GM19099 (cell line): ENCODE measurements around the gene CCDC152.
A peak's percentile ranks its signal among the peaks of the same experiment; 100 is the strongest.

Experiments used
- POLR2A ChIP-seq: IDR thresholded peaks from 3 replicates; pipeline ENCODE4 v1.6.1; 2011; ENCODE audit warnings: low read depth; ENCODE audit not compliant: insufficient read length; ENCODE audit errors: extremely low read depth

Gene CCDC152

GRCh38 chr5:42756606-42757601 is at the start of gene CCDC152:
TSS of gene CCDC152 (plus strand) at chr5:42756818. CDS start at chr5:42759122, 2,304 bp downstream.
- TF ChIP-seq POLR2A, result peak; percentile 49

- no peak for TF ChIP-seq POLR2A
These were observed 40.8 kb upstream of the CCDC152 start for GRCh38 chr5:42715785-42716184.

GRCh38 chr5:42718591-42718990 is 38.0 kb upstream of the CCDC152 start:
- TF ChIP-seq POLR2A, result no peak

GRCh38 chr5:42719034-42719433 is 37.6 kb upstream of the CCDC152 start:
- TF ChIP-seq POLR2A, result no peak

GRCh38 chr5:42720251-42720650 is 36.4 kb upstream of the CCDC152 start:
- TF ChIP-seq POLR2A, result no peak

- no peak for TF ChIP-seq POLR2A
These were observed 35.1 kb upstream of the CCDC152 start for GRCh38 chr5:42721484-42721883.

- TF ChIP-seq POLR2A, result no peak
These were observed 15.7 kb upstream of the CCDC152 start for GRCh38 chr5:42740920-42741319.

GRCh38 chr5:42745426-42745825 is 11.2 kb upstream of the CCDC152 start:
- TF ChIP-seq POLR2A, result no peak

GRCh38 chr5:42745856-42746255 is 10.8 kb upstream of the CCDC152 start:
- TF ChIP-seq POLR2A, result no peak

- no peak for TF ChIP-seq POLR2A
These were observed 7.6 kb upstream of the CCDC152 start for GRCh38 chr5:42749020-42749419.

GRCh38 chr5:42750507-42750906 is 6.1 kb upstream of the CCDC152 start:
- no peak for TF ChIP-seq POLR2A

GRCh38 chr5:42751044-42751443 is 5.6 kb upstream of the CCDC152 start:
- TF ChIP-seq POLR2A, result no peak

- no peak for TF ChIP-seq POLR2A
These were observed 3.5 kb upstream of the CCDC152 start for GRCh38 chr5:42753099-42753498.

- TF ChIP-seq POLR2A, result no peak
These were observed 2.8 kb downstream of the CCDC152 start for GRCh38 chr5:42759456-42759855.

- TF ChIP-seq POLR2A, result no peak
These were observed 3.8 kb downstream of the CCDC152 start for GRCh38 chr5:42760426-42760825.

GRCh38 chr5:42761791-42762190 is 5.2 kb downstream of the CCDC152 start:
- TF ChIP-seq POLR2A, result no peak

GRCh38 chr5:42767491-42768105 is 11.0 kb downstream of the CCDC152 start:
- TF ChIP-seq POLR2A, result no peak

GRCh38 chr5:42768106-42768504 is 11.5 kb downstream of the CCDC152 start:
- no peak for TF ChIP-seq POLR2A
